HCT116 (cell line): ENCODE measurements around the gene IDUA. TPM values are rescaled to one million over a fixed set of nuclear protein-coding genes. Genes with fewer than 3 reads are reported as not detected.

Experiments used
- ATAC-seq: fragments of 200-7000 bp; cut with Tn5 transposase; 2 replicates; pipeline ENCODE4 v1.9.1; 2020; ENCODE audit warnings: mild to moderate bottlenecking, moderate library complexity
- BruUV-seq: library from RNA; stranded (reverse); fragments of 400-500 nt; replicated peaks from 2 replicates; lab custom pipeline; 2021; lab: Mats Ljungman, UMichigan
- CTCF ChIA-PET: fragments of 300-600 bp; sonication (Branson Sonifier 250); formaldehyde crosslinking; loops from one replicate; lab custom pipeline; 2021; ENCODE audit warnings: antibody characterized with exemption; lab: Charles Lee
- POLR2A ChIA-PET: fragments of 300-600, 350-600 bp; sonication (Branson Sonifier 250); formaldehyde crosslinking; loops from one replicate; lab custom pipeline; 2021; ENCODE audit warnings: antibody characterized with exemption; lab: Charles Lee
- RAD21 ChIA-PET, 2 experiments: fragments of 300-600 bp; sonication (Branson Sonifier 250); formaldehyde crosslinking; loops; one replicate each; lab custom pipeline; 2023; ENCODE audit warnings: low total read pairs in 2 of 2; ENCODE audit not compliant: uncharacterized antibody in 2 of 2, unreplicated experiment in 2 of 2, low non-redundant PET in 1 of 2; lab: Charles Lee
- DNase-seq: peaks from one replicate; pipeline ENCODE4 v3.0.0-alpha.2; 2010; ENCODE audit warnings: low read depth, low spot score
- H2AFZ ChIP-seq: fragments of 200-600 bp; shearing (Covaris generic), sonication (generic); 2 replicates; pipeline ENCODE4 v1.6.1; 2017; ENCODE audit warnings: low read depth, mixed run types, mixed read lengths, antibody characterized with exemption, low read length; ENCODE audit not compliant: poor library complexity, severe bottlenecking
- H3K27ac ChIP-seq: 2 replicates; pipeline ENCODE4 v1.5.1; 2012; ENCODE audit warnings: low read depth, low read length
- H3K27me3 ChIP-seq: fragments of 200-600 bp; sonication (generic); 2 replicates; pipeline ENCODE4 v1.6.1; 2016; ENCODE audit warnings: mixed run types, low read length, mixed read lengths; ENCODE audit not compliant: insufficient read depth
- H3K36me3 ChIP-seq, 2 experiments: fragments of 200-500 bp in 1 of 2; fragments of 200-600 bp in 1 of 2; sonication (Bioruptor generic) in 1 of 2; sonication (generic) in 1 of 2; 2 replicates each; pipeline versions ENCODE4 v1.5.1 to v1.6.1; 2014 to 2016; ENCODE audit warnings: low read length in 2 of 2, inconsistent platforms in 1 of 2, mixed read lengths in 1 of 2, mixed run types in 1 of 2; ENCODE audit not compliant: insufficient read depth in 2 of 2, control insufficient read depth in 1 of 2
- H3K4me1 ChIP-seq, 2 experiments: fragments of 200-600 bp in 1 of 2; sonication (generic) in 1 of 2; 2 replicates each; pipeline versions ENCODE4 v1.5.1 to v1.6.1; 2012 to 2017; ENCODE audit warnings: low read length in 2 of 2, inconsistent platforms in 1 of 2, mild to moderate bottlenecking in 1 of 2, mixed read lengths in 1 of 2, mixed run types in 1 of 2, moderate library complexity in 1 of 2; ENCODE audit not compliant: insufficient read depth in 2 of 2, control insufficient read depth in 1 of 2
- H3K4me2 ChIP-seq: fragments of 200-600 bp; sonication (generic); 2 replicates; pipeline ENCODE4 v1.6.1; 2017; ENCODE audit warnings: mixed run types, low read length, mixed read lengths
- H3K4me3 ChIP-seq, 2 experiments: fragments of 200-600 bp in 1 of 2; sonication (generic) in 1 of 2; replicated peaks in 1 of 2; 2 replicates each; pipeline ENCODE4 v1.5.1; 2011 to 2016; ENCODE audit warnings: low read length in 2 of 2, control low read depth in 1 of 2, low read depth in 1 of 2, mild to moderate bottlenecking in 1 of 2, mixed read lengths in 1 of 2, mixed run types in 1 of 2
- H3K79me2 ChIP-seq: fragments of 200-600 bp; sonication (generic); 2 replicates; pipeline ENCODE4 v1.6.1; 2017; ENCODE audit warnings: mild to moderate bottlenecking, mixed run types, low read length, moderate library complexity, mixed read lengths; ENCODE audit not compliant: insufficient read depth
- H3K9ac ChIP-seq: fragments of 200-600 bp; sonication (generic); 2 replicates; pipeline ENCODE4 v1.6.1; 2016; ENCODE audit warnings: low read length, mixed read lengths
- H3K9me2 ChIP-seq: fragments of 200-600 bp; sonication (generic), shearing (Covaris generic); 2 replicates; pipeline ENCODE4 v1.6.1; 2017; ENCODE audit warnings: mixed run types, mild to moderate bottlenecking, moderate library complexity; ENCODE audit not compliant: insufficient read depth
- H3K9me3 ChIP-seq, 2 experiments: fragments of 200-500 bp in 1 of 2; fragments of 200-600 bp in 1 of 2; sonication (Bioruptor generic) in 1 of 2; sonication (generic) in 1 of 2; 2 replicates each; pipeline ENCODE4 v1.6.1; 2014 to 2017; ENCODE audit warnings: low read length in 2 of 2, mixed read lengths in 2 of 2, inconsistent platforms in 1 of 2, low read depth in 1 of 2, mild to moderate bottlenecking in 1 of 2, mixed run types in 1 of 2, moderate library complexity in 1 of 2; ENCODE audit not compliant: control insufficient read depth in 1 of 2, insufficient read depth in 1 of 2
- H4K20me1 ChIP-seq: fragments of 200-600 bp; sonication (generic), shearing (Covaris generic); 2 replicates; pipeline ENCODE4 v1.6.1; 2017; ENCODE audit warnings: mixed run types, mild to moderate bottlenecking, moderate library complexity; ENCODE audit not compliant: insufficient read depth
- POLR2AphosphoS5 ChIP-seq: IDR thresholded peaks from 2 replicates; pipeline ENCODE4 v1.6.1; 2011; ENCODE audit warnings: mild to moderate bottlenecking, low read depth, low read length, moderate library complexity
- SIN3A ChIP-seq: IDR thresholded peaks from 2 replicates; pipeline ENCODE4 v1.6.1; 2012; ENCODE audit warnings: low read depth
- intact Hi-C: fragments of 100-400 bp; cut with micrococcal nuclease; formaldehyde crosslinking; loops from 2 replicates; pipeline ENCODE4 v1.10.0; 2022
- total RNA-seq: library from RNA; stranded (reverse); gene quantifications from one replicate; pipeline ENCODE4 v1.2.1, GENCODE V29; 2021; ENCODE audit not compliant: unreplicated experiment
- TF ChIP-seq, protein P1 (sequence below), 3 experiments: fragments of 200-600 bp in 1 of 3; sonication (generic) in 1 of 3; IDR thresholded peaks in 2 of 3; conservative IDR thresholded peaks in 1 of 3; 2 replicates each; pipeline ENCODE4 v1.5.1; 2012 to 2017; ENCODE audit warnings: low read depth in 2 of 3, low read length in 2 of 3, antibody characterized with exemption in 1 of 3, borderline replicate concordance in 1 of 3, control low read depth in 1 of 3, mild to moderate bottlenecking in 1 of 3, mixed read lengths in 1 of 3, mixed run types in 1 of 3, moderate library complexity in 1 of 3; ENCODE audit not compliant: insufficient read depth in 1 of 3

IDUA gene
- total RNA-seq, 1 experiment from 2014 or later, result 28.2 TPM

DNA sequence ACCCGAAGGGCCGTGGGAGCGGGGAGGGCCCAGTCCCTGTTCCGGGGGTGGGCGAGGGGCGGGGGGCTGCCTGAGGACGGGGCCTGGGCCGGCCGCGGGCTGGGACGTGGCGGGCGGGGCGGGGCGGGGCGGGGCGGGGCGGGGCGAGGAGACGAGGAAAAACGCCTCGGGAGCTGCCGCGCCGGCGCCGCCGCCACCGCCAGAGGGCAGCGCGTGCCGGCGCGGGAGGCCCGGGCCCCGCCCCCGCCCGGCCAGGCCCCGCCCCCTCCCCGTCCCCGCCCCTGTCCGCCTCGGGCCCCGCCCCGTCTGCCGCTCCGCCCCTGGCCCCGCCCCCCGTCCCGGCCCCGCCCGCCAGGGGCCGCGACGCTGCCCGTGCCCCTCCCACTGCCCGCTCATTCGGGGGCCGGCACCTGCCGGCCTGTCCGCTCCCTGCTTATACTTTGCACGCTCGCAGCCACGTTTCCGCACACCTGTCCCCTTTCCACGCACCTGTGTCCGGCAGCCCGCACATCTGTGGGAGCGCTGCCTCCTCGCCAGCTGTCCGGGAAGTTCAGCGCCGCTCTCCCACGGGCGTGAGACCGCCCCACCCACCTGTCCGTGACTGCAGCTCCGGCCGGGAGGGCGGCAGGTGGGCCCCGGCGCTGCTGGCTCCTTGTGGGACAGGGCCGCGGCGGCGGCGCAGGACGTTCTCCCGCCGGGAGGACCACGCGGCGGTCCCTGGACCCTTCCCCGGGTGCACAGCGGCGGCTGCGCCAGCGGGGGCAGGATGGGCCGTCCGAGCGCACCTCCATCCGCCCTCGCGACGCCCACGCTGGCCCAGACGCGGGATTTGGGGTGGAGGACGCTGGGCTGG lies 22.9 kb downstream of the IDUA start:
- no peak for DNase-seq
- H3K27ac ChIP-seq, result peak overlapping the region; percentile 24; the same call in 1 of the 2 replicates
- POLR2A ChIA-PET, result no interaction called here
- peak; percentile 56 for ATAC-seq
- no peaks in the 10 kb centered on the region for H3K27me3 ChIP-seq
- peaks cover 9% of the 10 kb centered on the region; the same call in 1 of the 2 replicates for H3K79me2 ChIP-seq
- no TSS peak for BruUV-seq
- RAD21 ChIA-PET, result interaction anchor here in 1 of 2 experiments (0.6 kb wide), 1 partner anchor 153 kb away, joined by 5 read pairs; no protein-coding TSS in a partner anchor
- H3K9ac ChIP-seq, result peak overlapping the region; percentile 61
- peak overlapping the region; percentile 98 for H3K4me2 ChIP-seq
- CTCF ChIA-PET, result interaction anchor here (1.1 to 1.4 kb wide), 3 partner anchors 16 to 407 kb away, joined by 3 read pairs; partner anchors contain the start of gene SLC26A1
- H3K4me3 ChIP-seq, result peak overlapping the region; percentile 47 to 66
- peak overlapping the region; percentile 74 for H2AFZ ChIP-seq
- intact Hi-C loops, result loop anchor here (1.0 to 5.0 kb wide), 2 partner anchors 34 to 278 kb away; partner anchors contain the start of gene MAEA
- TF ChIP-seq POLR2AphosphoS5 (0 out of 2 replicates have a peak, but pooled peaks have one; percentile 35), SIN3A (no peak)
- TF ChIP-seq, protein P1, sequence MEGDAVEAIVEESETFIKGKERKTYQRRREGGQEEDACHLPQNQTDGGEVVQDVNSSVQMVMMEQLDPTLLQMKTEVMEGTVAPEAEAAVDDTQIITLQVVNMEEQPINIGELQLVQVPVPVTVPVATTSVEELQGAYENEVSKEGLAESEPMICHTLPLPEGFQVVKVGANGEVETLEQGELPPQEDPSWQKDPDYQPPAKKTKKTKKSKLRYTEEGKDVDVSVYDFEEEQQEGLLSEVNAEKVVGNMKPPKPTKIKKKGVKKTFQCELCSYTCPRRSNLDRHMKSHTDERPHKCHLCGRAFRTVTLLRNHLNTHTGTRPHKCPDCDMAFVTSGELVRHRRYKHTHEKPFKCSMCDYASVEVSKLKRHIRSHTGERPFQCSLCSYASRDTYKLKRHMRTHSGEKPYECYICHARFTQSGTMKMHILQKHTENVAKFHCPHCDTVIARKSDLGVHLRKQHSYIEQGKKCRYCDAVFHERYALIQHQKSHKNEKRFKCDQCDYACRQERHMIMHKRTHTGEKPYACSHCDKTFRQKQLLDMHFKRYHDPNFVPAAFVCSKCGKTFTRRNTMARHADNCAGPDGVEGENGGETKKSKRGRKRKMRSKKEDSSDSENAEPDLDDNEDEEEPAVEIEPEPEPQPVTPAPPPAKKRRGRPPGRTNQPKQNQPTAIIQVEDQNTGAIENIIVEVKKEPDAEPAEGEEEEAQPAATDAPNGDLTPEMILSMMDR (IDR thresholded peaks at IDR 0.05 in 2 of 3, conservative IDR thresholded peaks at IDR 0.05 in 1 of 3; ENCODE audit: borderline replicate concordance in 1 of 3, insufficient read depth in 1 of 3, low read depth in 2 of 3, low read length in 2 of 3), result no peak
- no peaks in the 10 kb centered on the region for H3K9me2 ChIP-seq
- peaks cover 3 to 4% of the 10 kb centered on the region in 2 experiments; a peak in 2 of 4 replicates for H3K36me3 ChIP-seq
- H3K9me3 ChIP-seq, result no peaks in the 10 kb centered on the region
- no peaks in the 10 kb centered on the region for H4K20me1 ChIP-seq
- H3K4me1 ChIP-seq, result peaks cover 20 to 39% of the 10 kb centered on the region in 2 experiments
